ENCODE results near the gene ELMO1.

Gene ELMO1

DNA sequence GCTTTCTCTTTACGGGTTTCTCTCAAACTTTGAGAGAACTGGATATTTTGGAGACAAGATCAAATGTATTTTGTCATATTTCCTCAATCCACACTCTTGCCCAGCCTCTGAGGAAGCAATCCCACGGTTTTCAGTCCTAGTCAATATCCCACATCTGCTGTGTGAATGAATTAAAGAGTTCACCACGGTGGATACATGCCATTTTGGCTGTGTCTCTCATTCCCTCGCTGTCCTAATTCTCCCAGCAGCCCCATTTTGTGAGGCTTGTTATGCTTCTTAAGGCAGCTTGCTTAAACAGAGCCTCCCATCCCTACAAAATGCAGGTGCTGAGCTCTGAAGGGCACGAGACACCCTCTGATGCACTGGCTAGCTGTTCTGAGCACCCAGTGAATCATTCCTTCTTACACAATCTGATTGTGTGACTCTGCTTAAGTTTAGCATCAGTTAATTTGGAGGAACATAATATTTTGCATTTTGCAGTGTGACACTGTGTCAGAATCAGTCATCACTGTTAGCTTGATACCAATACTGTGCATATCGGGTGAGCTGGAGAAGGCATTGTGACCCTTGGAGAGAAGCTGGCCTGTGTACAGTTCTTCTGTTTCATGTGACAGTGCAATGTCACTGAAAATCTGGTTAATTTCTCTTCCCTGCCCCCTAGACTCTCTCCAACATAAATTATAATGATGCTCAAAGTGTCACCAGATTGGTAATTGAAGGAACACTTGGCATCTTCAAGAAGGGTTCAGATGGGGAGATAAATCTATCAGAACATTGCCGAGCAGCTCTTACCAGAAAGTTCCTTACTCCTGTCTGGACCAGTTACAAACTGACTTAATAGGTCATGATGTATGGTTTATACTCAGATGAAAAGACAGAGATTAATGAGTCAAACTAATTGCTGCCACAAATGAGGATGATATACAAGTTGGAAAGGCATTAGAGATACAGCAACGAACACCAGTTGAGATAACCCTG lies 620.6 kb downstream of the ELMO1 start:
- POLR2A ChIA-PET, result no interaction called here
- no peak overlapping the region for H3K4me3 ChIP-seq (ENCODE audit: low read depth, low read length)
- TF ChIP-seq, protein P1, sequence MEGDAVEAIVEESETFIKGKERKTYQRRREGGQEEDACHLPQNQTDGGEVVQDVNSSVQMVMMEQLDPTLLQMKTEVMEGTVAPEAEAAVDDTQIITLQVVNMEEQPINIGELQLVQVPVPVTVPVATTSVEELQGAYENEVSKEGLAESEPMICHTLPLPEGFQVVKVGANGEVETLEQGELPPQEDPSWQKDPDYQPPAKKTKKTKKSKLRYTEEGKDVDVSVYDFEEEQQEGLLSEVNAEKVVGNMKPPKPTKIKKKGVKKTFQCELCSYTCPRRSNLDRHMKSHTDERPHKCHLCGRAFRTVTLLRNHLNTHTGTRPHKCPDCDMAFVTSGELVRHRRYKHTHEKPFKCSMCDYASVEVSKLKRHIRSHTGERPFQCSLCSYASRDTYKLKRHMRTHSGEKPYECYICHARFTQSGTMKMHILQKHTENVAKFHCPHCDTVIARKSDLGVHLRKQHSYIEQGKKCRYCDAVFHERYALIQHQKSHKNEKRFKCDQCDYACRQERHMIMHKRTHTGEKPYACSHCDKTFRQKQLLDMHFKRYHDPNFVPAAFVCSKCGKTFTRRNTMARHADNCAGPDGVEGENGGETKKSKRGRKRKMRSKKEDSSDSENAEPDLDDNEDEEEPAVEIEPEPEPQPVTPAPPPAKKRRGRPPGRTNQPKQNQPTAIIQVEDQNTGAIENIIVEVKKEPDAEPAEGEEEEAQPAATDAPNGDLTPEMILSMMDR (IDR thresholded peaks at IDR 0.05; ENCODE audit: insufficient read depth, low read length, missing control alignments), result no peak
- DNase-seq (ENCODE audit: low read depth, low spot score), result no peak
- CTCF ChIA-PET, result no interaction called here

DNA sequence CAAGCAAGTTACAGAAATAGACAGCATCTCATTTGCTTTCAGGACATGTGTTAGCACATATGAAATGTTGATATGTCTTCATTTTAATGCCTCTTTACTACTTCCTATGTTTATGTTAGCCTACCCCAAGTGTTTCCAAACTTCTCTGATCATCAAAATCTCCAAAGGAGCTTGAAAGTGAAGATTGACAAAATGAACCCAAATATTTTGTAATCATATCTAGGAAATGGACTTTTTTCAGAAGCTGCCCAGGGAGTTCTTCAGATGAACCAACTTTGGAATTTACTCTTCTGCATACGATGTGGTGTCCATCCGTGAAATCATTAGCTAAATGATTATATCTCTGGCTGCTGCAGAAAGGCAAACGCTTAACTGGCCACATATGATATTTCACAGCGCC lies 623.2 kb downstream of the ELMO1 start:
- TF ChIP-seq, protein P1 (IDR thresholded peaks at IDR 0.05; ENCODE audit: insufficient read depth, low read length, missing control alignments), result no peak
- DNase-seq (ENCODE audit: low read depth, low spot score), result no peak
- CTCF ChIA-PET, result no interaction called here
- POLR2A ChIA-PET, result no interaction called here
- H3K4me3 ChIP-seq (ENCODE audit: low read depth, low read length), result no peak overlapping the region

DNA sequence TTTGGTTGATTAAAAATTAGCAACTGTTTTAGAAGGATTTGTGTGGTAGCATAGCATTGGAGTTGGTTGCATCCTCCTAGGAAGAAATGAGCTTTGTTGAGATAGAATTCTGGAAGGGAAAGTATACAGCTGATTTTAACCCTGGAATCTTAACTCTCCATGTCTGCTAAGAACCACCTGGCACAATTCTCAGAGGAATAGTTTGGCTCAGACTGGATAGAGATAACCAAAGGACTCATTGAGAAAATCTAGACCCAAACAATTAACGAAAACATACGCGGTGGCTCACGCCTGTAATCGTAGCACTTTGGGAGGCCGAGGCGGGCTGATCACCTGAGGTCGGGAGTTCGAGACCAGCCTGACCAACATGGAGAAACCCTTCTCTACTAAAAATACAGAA lies 625.3 kb downstream of the ELMO1 start:
- TF ChIP-seq, protein P1 (IDR thresholded peaks at IDR 0.05; ENCODE audit: insufficient read depth, low read length, missing control alignments), result no peak
- H3K4me3 ChIP-seq (ENCODE audit: low read depth, low read length), result no peak overlapping the region
- ChIA-PET CTCF (no interaction called here), POLR2A (no interaction called here)
- no peak for DNase-seq (ENCODE audit: low read depth, low spot score)

DNA sequence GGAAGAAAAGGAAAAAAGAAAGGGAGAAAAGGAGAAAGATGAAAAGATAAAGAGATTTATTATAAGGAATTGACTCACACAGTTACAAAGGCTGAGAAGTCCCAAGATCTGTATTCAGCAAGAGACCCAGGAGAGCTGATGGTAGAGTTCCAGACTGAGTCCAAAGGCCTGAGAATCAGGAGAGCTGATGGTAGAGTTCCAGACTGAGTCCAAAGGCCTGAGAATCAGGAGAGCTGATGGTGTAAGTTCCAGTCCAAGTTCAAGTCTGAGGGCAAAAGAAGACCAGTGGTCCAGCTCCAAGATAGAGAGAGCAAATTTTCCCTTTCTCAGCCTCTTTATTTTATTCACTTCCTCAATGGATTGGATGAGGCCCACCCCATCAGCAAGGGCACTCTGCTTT lies 627.0 kb downstream of the ELMO1 start:
- H3K4me3 ChIP-seq (ENCODE audit: low read depth, low read length), result no peak overlapping the region
- ChIA-PET CTCF (no interaction called here), POLR2A (no interaction called here)
- TF ChIP-seq, protein P1 (IDR thresholded peaks at IDR 0.05; ENCODE audit: insufficient read depth, low read length, missing control alignments), result no peak
- DNase-seq (ENCODE audit: low read depth, low spot score), result no peak

DNA sequence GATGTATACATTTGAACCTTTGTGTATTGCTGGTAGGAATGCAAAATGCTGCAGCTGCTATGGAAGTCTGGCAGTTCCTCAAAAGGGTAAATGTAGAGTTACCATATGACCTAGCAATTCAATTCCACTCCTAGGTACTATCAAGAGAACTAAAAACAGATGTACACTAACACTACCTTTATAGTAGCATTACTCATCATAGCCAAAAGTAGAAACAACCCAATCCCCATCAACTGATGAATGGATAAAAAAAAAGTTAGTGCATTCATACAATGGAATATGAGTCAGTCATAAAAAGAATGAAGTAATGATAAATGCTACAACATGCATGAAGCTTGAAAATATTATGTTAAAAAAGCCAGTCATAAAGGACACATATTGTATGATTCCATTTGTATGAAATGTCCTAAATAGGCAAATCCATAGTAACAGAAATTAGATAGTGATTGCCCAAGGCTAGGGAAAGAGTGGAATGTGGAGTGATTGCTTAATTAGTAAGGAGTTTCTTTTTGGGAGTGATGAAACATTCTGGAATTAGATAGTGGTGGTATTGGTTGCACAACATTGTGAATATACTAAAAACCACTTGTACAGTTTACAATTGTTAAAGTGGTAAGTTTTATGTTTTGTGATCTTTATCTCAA lies 628.0 kb downstream of the ELMO1 start:
- CTCF ChIA-PET, result no interaction called here
- no peak for DNase-seq (ENCODE audit: low read depth, low spot score)
- POLR2A ChIA-PET, result no interaction called here
- no peak overlapping the region for H3K4me3 ChIP-seq (ENCODE audit: low read depth, low read length)
- TF ChIP-seq, protein P1 (IDR thresholded peaks at IDR 0.05; ENCODE audit: insufficient read depth, low read length, missing control alignments), result no peak

DNA sequence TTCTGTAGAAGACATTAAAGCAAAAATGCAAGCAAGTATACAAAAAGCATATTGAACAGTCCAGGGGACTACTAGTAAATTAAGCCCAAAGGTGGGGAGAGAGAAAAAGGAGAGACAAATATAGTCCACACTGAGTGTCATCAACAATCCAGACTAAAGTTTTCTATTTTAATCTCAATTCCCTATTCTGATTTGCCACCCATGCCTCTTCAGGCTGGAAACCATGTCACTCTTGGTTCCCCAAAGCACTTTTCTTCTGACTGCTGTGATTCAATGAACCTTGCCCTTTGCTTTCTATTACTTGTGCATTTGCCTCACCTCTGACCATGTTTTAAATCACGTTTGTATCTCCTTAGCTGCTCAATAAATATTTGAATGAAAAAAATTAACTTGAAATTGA lies 629.0 kb downstream of the ELMO1 start:
- TF ChIP-seq, protein P1 (IDR thresholded peaks at IDR 0.05; ENCODE audit: insufficient read depth, low read length, missing control alignments), result no peak
- no peak overlapping the region for H3K4me3 ChIP-seq (ENCODE audit: low read depth, low read length)
- POLR2A ChIA-PET, result no interaction called here
- CTCF ChIA-PET, result no interaction called here
- no peak for DNase-seq (ENCODE audit: low read depth, low spot score)
